Gastrocnemius medialis (tissue), 4 donors: ENCODE measurements around the gene IQCB1.

Source experiments
- POLR2A ChIP-seq, 2 donors: fragments of 450-650 bp; IDR thresholded peaks; one replicate each; pipeline ENCODE4 v1.6.1; 2017; ENCODE audit warnings: antibody characterized with exemption in 2 of 2, mild to moderate bottlenecking in 2 of 2, moderate library complexity in 2 of 2
- TF ChIP-seq, protein P1 (sequence below), 5 experiments: fragments of 450-650 bp in 3 of 5; fragments of 200-600 bp in 2 of 5; sonication (generic) in 2 of 5; IDR thresholded peaks in 4 of 5; conservative IDR thresholded peaks in 1 of 5; 1 replicate in 4 of 5; 2 replicates in 1 of 5; pipeline ENCODE4 v1.5.1; 2016 to 2019; ENCODE audit warnings: antibody characterized with exemption in 5 of 5, mild to moderate bottlenecking in 3 of 5, moderate library complexity in 3 of 5

DNA sequence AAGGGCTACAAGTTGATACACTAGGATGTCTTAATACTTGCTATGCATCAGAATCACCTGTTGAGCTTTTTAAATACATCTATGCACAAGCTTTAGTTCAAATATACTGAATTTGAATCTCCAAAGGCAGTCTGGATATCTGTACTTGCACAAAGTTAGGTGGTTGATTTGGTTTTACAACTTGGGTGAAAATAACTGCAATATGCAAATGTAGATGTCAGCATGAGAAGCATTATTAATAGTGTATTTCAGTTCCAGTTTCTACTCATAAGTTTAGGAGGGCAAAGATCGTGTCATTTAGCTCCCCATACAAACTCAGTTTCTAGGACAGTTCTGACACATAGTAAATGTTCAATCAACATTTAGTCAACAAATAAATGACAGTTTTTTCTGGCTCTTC, 25.6 kb downstream of the IQCB1 start:
- TF ChIP-seq, protein P1, sequence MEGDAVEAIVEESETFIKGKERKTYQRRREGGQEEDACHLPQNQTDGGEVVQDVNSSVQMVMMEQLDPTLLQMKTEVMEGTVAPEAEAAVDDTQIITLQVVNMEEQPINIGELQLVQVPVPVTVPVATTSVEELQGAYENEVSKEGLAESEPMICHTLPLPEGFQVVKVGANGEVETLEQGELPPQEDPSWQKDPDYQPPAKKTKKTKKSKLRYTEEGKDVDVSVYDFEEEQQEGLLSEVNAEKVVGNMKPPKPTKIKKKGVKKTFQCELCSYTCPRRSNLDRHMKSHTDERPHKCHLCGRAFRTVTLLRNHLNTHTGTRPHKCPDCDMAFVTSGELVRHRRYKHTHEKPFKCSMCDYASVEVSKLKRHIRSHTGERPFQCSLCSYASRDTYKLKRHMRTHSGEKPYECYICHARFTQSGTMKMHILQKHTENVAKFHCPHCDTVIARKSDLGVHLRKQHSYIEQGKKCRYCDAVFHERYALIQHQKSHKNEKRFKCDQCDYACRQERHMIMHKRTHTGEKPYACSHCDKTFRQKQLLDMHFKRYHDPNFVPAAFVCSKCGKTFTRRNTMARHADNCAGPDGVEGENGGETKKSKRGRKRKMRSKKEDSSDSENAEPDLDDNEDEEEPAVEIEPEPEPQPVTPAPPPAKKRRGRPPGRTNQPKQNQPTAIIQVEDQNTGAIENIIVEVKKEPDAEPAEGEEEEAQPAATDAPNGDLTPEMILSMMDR (IDR thresholded peaks at IDR 0.05 in 4 of 5, conservative IDR thresholded peaks at IDR 0.05 in 1 of 5) = no peak
- TF ChIP-seq POLR2A (IDR thresholded peaks at IDR 0.05) = no peak
